Motor neuron (in vitro differentiated cells): Measurements from ENCODE around the gene EXOG. TPM values are rescaled to one million over a fixed set of nuclear protein-coding genes. Genes with fewer than 3 reads are reported as not detected.

Experiments used
- ATAC-seq, 8 experiments: fragments of 200-7000 bp; cut with Tn5 transposase; replicated peaks in 6 of 8; 2 replicates each; pipeline ENCODE4 v1.8.0; 2021; ENCODE audit warnings: mild to moderate bottlenecking in 8 of 8, moderate library complexity in 8 of 8
- H3K27ac ChIP-seq, 2 donors: fragments of 250-450 bp; sonication (Bioruptor Pico); 2 replicates each; pipeline ENCODE4 v1.9.0; 2021; ENCODE audit warnings: antibody characterized with exemption in 2 of 2, mild to moderate bottlenecking in 2 of 2, moderate library complexity in 1 of 2
- H3K4me1 ChIP-seq, 2 donors: fragments of 250-450 bp; sonication (Bioruptor Pico); replicated peaks in 1 of 2; 2 replicates each; pipeline ENCODE4 v1.6.1; 2021; ENCODE audit warnings: antibody characterized with exemption in 2 of 2, mild to moderate bottlenecking in 2 of 2, moderate library complexity in 1 of 2
- H3K4me3 ChIP-seq, 5 donors: fragments of 250-450 bp; sonication (Bioruptor Pico); 2 replicates each; pipeline ENCODE4 v1.9.0; 2021; ENCODE audit warnings: antibody characterized with exemption in 5 of 5, mild to moderate bottlenecking in 5 of 5, moderate library complexity in 4 of 5
- WGBS, 10 experiments: fragments of 450-650 bp; shearing (Covaris generic); methylation state at CpG; one replicate each; pipeline ENCODE4 v1.0.0; 2022; 5-methylcytosine and 5-hydroxymethylcytosine counted together
- in situ Hi-C, 9 experiments: fragments of 400-800 bp; cut with MboI; loops; one replicate each; pipeline ENCODE4 v1.15.0; 2021; ENCODE audit warnings: low sequenced_read_pairs in 9 of 9, low pct_unique_long_range_greater_than_20kb in 2 of 9; ENCODE audit not compliant: unreplicated experiment in 9 of 9
- total RNA-seq, 8 experiments: library from RNA; unstranded; fragments of 300-600 nt; gene quantifications; 2 replicates each; pipeline versions ENCODE4 v1.2.3 to v1.2.4, GENCODE V29; 2022

The EXOG gene
- total RNA-seq, 8 experiments from 2014 or later, result 7.2 to 22.1 (median 14.7) TPM

DNA sequence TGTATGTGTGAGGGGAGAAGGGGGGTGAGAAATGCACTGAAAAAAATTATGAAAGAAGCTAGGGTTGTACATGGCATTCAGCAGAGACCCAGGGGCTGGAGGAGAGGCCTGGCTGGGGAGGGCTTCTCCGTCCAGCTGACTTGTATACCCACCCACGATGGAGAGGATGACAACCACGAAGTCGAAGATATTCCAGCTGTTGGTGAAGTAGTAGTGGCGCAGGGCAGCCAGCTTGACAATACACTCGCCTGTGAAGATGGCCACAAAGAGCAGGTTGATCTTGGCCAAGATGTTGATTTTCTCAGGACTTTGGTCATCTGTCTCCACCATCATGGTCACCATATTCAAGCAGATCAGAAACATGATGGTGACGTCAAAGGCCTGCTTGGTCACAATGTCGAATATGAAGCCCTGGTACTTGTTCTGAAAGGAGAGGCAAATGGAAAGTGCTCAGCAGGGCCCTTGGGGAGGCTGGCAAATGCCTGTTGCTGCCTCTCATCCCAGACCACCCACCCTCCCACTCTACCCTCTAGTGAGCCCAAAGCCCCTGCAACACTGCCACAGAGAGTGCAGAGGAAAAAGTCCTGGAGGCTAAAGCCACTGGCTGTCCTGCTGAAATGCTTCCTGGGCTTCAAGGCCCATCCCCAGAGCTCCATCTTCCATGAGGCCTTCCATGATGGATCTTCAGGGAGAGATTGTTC, 58.1 kb downstream of the EXOG start:
- ATAC-seq, result no peak
- H3K27ac ChIP-seq, result no peak overlapping the region
- no peaks in the 10 kb centered on the region for H3K4me1 ChIP-seq
- no peak overlapping the region for H3K4me3 ChIP-seq
- WGBS, 10 experiments, result 17 to 100% (median 88%) methylated on average over 1 to 7 of the region's 8 CpGs; no CpG with 5 or more reads in 3 of the 10 experiments
- in situ Hi-C loops, result no loop called here

DNA sequence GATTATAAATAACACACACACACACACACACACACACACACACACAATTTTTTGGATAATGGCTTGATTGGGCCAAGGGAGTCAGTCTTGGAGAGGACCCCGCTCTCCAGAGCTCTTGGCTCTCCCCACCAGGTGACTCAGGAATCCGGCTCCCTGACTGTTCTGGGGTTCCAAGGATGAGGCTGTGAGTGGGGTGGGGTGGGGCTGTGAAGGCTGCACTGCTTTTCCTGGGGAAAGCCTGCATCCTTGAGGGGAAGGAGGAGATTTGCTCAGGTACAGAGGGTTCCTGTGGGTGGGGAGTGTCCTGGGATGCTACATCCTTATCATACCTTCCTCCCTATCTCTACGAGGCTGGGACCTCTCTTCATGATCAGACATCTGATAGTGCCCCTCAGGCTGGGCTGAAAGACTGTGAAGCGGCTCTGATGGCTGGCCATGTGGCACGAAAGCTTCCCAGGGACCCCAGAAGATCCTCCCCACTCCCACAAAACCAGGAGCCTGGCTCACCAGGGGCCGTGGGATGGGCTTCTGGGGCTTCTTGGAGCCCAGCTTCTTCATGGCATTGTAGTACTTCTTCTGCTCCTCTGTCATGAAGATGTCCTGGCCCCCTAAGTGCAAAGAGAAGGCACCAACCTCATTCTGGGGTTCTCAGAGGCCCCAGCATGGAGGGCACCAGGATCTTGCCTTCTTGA, 59.2 kb downstream of the EXOG start:
- in situ Hi-C loops, result no loop called here
- WGBS, 10 experiments, result 0 to 100% (median 60%) methylated on average over 1 to 2 of the region's 6 CpGs; no CpG with 5 or more reads in 4 of the 10 experiments
- no peaks in the 10 kb centered on the region for H3K4me1 ChIP-seq
- H3K27ac ChIP-seq, result no peak overlapping the region
- no peak overlapping the region for H3K4me3 ChIP-seq
- no peak for ATAC-seq

DNA sequence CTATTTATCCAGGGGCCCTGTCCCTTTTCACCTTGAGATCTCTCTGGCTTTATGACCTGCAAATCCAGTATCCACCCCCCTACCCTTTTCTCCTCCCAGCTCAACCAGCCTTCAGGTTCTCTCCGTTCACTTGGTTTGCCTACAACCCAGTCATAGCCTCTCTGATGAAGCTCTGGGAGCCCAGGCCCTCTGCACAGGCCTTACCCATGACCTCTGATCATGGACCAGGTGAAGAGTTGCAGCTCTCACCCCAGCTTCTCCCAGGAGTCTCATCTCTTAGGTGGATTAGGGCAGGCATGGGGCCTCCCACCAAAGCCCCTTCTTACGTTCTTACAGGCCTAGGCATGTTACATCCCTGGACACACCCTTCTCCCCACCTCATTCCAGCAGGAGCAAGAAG, 59.8 kb downstream of the EXOG start:
- in situ Hi-C loops, result no loop called here
- Histone ChIP-seq H3K4me1 (no peaks in the 10 kb centered on the region), H3K4me3 (no peak overlapping the region), H3K27ac (no peak overlapping the region)
- WGBS, 10 experiments, result 20 to 100% (median 80%) methylated on average over 1 to 2 of the region's 2 CpGs; no CpG with 5 or more reads in 4 of the 10 experiments
- ATAC-seq, result no peak

DNA sequence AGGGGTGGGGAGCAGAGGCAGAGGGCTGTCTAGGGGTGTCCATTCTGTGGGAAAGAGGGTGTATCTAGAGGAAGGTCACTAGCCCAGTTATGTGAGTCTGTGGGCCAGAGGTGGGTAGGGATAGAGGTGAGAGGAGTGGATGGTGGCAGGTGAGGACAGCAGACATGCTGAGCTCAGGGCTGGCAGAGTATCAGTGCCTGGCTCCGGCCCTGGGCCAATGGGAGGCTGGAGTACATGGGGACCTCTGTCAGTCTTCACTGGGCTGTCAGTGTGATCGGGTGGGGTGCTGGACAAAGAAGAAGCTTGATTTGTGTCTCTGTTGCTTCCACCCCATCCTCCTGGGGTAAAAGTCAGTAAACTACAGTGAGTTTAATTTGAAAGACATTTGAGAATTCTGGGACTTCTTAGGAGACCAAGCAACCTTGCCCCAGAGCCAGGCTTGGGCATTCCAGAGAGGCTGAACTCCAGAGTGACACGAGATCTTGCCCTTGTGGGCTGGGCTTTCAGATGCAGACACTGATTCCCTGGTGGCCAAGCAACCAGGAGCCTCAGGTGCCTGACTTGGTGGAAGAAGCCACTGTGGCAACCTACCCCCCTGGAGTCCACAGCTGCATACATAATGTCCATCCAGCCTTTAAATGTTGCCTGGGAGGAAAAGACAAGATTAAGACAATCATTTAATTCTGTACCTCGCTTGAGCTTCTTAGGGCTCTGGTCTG, 60.7 kb downstream of the EXOG start:
- Histone ChIP-seq H3K4me1 (no peaks in the 10 kb centered on the region), H3K4me3 (no peak overlapping the region), H3K27ac (no peak overlapping the region)
- in situ Hi-C loops, result no loop called here
- no peak for ATAC-seq
- 37 to 89% (median 72%) methylated on average over 1 to 3 of the region's 4 CpGs; no CpG with 5 or more reads in 5 of the 10 experiments for WGBS, 10 experiments

DNA sequence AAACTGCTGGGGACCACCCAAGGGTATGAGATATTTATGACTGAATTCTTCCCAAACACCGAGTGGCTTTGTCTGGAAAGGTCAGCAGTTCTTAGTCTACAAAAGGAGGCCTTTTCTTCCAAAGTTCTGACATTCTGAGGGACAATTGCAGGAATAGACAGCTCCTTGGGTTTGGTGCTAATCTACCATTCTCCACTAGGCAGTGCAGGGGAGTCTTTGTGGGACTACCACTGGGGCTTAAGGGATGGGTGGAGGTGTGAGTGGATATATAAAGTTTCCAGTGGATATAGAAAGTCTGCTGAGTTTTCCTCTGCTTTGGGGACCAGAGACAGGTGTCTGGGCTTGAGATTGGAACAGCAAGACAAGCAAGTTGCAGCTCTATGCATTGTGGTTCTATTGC, 62.7 kb downstream of the EXOG start:
- no peak for ATAC-seq
- no peak overlapping the region for H3K27ac ChIP-seq
- no peak overlapping the region for H3K4me3 ChIP-seq
- in situ Hi-C loops, result no loop called here
- 33 to 83% (median 55%) methylated on average over 1 of the region's 1 CpG; no CpG with 5 or more reads in 4 of the 10 experiments for WGBS, 10 experiments
- no peaks in the 10 kb centered on the region for H3K4me1 ChIP-seq

DNA sequence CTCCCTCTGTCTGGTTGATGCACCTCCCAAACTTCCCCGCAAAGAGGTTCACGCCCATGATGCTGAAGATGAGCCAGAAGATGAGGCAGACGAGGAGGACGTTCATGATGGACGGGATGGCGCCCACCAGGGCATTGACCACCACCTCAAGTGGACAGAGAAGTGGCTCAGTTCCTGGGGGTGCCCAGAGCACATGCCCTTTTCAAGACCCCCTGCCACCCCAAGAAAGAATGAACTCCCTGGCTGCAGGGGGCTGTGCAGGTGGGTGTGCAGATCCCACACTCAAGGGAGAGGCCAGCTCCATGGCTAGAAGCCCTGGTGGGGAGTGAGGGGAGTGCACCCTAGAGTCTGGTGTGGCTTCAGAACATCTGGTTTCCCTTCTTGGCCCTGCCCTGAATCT, 64.1 kb downstream of the EXOG start:
- in situ Hi-C loops, result no loop called here
- Histone ChIP-seq H3K4me1 (no peaks in the 10 kb centered on the region), H3K4me3 (no peak overlapping the region), H3K27ac (no peak overlapping the region)
- ATAC-seq, result no peak
- 29 to 93% (median 85%) methylated on average over 2 to 6 of the region's 6 CpGs; no CpG with 5 or more reads in 6 of the 10 experiments for WGBS, 10 experiments

DNA sequence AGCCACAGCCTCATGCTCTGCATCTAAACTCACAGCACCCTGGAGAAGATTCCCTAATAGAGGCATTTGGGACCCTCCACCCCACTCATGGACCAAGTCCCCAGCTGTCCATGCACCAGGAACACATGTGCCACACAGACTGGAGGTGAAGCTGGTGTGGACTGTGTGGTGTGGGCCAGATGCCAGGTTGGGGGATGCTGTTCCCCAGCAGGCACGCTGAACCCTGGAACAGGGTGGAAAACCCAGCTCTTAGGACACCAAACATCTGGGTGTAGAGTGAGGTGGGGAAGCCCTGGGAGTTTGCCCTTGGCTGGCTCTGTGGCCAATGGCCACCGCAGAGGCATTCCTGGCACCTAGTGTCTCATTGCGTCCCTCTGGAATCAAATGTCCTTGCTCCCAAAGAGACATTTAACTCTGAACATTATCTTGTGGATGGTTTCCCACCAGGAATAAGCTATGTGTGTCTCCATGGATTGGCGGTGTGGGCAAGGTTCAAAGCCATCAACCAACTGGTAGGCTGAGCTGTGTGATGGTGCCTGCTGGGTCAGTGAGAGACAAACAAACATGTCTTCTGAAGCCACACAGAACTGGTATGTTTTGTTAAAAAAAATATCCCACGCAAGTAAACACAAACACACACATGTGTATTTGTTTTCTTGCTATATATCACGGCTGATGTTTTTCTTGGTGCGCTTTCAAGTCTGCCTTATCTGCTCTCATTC, 65.0 kb downstream of the EXOG start:
- in situ Hi-C loops, result no loop called here
- H3K4me3 ChIP-seq, result no peak overlapping the region
- ATAC-seq, result no peak
- H3K4me1 ChIP-seq, result no peaks in the 10 kb centered on the region
- WGBS, 10 experiments, result 33 to 100% (median 83%) methylated on average over 1 to 4 of the region's 7 CpGs; no CpG with 5 or more reads in 3 of the 10 experiments
- no peak overlapping the region for H3K27ac ChIP-seq

DNA sequence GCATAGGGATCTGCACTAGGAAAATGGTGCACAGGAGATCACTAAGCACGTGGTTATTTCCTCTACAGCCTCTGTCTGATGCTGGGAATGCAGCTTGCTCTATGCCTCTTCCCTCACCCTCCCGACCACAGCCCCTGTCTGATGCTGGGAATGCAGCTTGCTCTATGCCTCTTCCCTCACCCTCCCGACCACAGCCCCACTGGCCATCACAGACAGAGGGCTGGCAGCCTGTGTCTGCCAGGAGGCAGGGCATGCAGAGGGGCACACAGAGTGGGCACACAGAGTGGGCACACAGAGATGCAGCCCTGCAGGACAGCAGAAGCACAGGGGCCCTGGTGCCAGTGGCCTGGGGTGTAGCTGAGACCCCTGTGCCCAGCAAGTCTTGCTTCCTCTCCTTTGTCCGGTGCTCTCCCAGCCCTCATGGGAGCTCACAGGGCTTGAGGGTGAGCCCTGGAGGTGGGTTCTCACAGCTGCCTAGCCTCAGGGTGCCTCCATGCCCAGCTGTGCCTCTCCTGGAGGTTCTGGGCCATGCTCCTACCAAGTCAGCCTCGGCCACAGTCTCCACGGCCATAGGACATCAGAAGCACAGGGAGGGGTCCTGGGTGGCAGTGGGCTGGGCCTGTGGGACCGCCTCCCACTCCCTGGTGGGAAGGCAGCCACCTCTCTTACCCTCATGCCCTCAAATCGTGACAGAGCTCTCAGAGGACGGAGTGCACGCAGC, 65.8 kb downstream of the EXOG start:
- 51 to 95% (median 66%) methylated on average over 2 to 5 of the region's 10 CpGs; no CpG with 5 or more reads in 5 of the 10 experiments for WGBS, 10 experiments
- no peaks in the 10 kb centered on the region for H3K4me1 ChIP-seq
- no peak for ATAC-seq
- no peak overlapping the region for H3K27ac ChIP-seq
- in situ Hi-C loops, result no loop called here
- H3K4me3 ChIP-seq, result no peak overlapping the region

DNA sequence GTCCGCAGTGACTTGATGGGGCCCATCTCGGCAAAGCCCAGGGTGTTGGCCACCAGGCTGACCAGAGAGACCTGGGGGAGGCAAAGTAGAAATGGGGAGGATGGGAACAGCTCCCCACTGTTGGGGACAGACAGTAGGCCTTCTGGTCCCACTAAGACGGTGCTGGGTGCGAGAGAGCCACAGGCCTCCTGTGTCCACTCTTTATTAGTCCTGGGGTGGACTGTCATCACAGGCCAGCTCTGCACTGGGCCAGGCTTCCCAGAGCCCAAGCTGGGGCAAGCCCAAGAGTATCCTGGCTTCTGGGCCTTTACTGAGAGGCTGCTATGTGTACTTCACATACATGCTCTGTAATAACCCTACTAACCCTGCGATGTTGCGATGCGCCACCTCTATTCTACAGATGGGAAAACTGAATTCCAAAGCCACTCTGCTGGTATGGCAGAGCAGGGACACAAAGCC, 66.4 kb downstream of the EXOG start:
- no peak overlapping the region for H3K4me3 ChIP-seq
- ATAC-seq, result no peak
- no peak overlapping the region for H3K27ac ChIP-seq
- no peaks in the 10 kb centered on the region for H3K4me1 ChIP-seq
- WGBS, 10 experiments, result 40 to 100% (median 97%) methylated on average over 1 to 5 of the region's 7 CpGs; no CpG with 5 or more reads in 4 of the 10 experiments
- in situ Hi-C loops, result no loop called here

DNA sequence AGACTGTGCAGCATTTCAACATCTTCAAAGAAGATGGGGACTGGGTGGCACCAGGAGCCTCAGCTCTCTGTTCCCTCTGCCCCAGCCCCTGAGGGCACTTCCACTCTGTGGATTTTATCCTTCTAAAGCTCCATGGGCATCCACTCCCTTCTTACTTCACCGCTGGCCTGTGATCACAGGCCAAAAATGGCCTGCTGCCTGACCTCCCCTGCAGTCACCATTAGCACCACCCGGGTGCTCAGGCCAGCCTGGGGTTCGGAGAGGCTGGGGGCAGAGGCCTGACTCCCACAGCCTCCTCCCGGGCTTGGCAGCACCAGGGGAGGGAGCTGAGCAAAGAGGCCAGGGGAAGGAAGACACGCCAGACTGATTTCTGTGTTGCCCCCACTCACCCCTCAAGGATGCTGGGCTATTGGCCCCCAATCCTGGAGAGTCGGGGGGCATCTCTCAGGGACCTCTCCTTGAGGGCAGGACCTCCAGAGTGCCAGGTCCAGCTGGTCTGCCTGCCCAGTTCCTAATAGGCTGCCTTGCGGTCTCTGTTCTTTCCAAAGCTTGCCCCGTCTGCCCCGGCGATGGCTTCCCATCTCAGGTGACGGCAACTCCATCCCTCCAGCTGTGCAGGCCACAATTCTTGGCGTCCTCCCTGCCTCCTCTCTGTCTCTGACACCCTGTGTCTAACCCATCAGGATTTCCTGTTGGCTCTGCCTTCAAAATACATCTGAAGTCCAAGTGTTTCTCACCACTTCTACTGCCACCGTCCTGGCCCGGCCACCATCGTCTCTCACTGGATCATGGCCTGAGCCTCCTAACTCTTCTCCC, 67.1 kb downstream of the EXOG start:
- Histone ChIP-seq H3K4me1 (no peaks in the 10 kb centered on the region), H3K4me3 (no peak overlapping the region), H3K27ac (no peak overlapping the region)
- in situ Hi-C loops, result no loop called here
- 50 to 90% (median 61%) methylated on average over 1 to 6 of the region's 15 CpGs; no CpG with 5 or more reads in 3 of the 10 experiments for WGBS, 10 experiments
- no peak for ATAC-seq

DNA sequence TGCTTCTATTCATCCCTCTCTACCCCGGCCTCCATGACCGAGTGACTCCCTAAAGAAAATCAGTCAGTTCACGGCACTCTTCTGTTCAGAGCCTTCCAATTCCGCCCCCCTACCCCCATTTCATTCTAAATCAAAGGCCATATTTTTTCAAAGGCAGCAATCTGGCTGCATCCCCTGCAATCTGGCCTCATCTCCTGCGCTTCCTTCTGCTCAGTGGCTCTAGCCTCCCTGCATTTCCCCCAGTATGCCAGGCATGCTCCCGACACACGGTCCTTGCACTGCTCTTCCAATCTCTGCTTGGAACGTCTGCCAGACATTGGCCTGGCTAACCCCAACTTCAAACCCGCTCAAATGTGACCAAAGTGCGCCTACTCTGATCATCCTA, 67.7 kb downstream of the EXOG start:
- in situ Hi-C loops, result no loop called here
- 30 to 100% (median 81%) methylated on average over 1 to 5 of the region's 10 CpGs; no CpG with 5 or more reads in 4 of the 10 experiments for WGBS, 10 experiments
- Histone ChIP-seq H3K4me3 (no peak overlapping the region), H3K4me1 (no peaks in the 10 kb centered on the region), H3K27ac (no peak overlapping the region)
- ATAC-seq, result no peak
